K562 (cell line): ENCODE data around the gene ASCL3. TPM values are rescaled to one million over a fixed set of nuclear protein-coding genes. Genes with fewer than 3 reads are reported as not detected.
A peak's percentile ranks its signal among the peaks of the same experiment; 100 is the strongest.

Experiments
- ATF7 ChIP-seq: fragments of 450-650 bp; IDR thresholded peaks from 2 replicates; pipeline ENCODE4 v1.7.1; 2014; ENCODE audit warnings: mild to moderate bottlenecking, moderate library complexity
- FOXP4 ChIP-seq: sonication (generic); formaldehyde crosslinking; IDR thresholded peaks from 2 replicates; pipeline ENCODE4 v1.8.0; 2022; ENCODE audit warnings: mild to moderate bottlenecking, missing genetic modification reagents, borderline replicate concordance
- KDM1A ChIP-seq, 2 experiments: fragments of 450-650 bp; IDR thresholded peaks; 2 replicates each; pipeline ENCODE4 v1.6.1; 2016; ENCODE audit warnings: mild to moderate bottlenecking in 2 of 2
- MYNN ChIP-seq, 2 experiments: sonication (generic); formaldehyde crosslinking in 1 of 2; IDR thresholded peaks; 2 replicates each; pipeline versions ENCODE4 v1.5.0 to v1.6.1; 2016 to 2020; ENCODE audit warnings: antibody characterized with exemption in 1 of 2, missing genetic modification reagents in 1 of 2
- NFIX ChIP-seq: fragments of 250-450 bp; sonication (Bioruptor Pico); IDR thresholded peaks from 2 replicates; pipeline ENCODE4 v1.4.0; 2020; ENCODE audit warnings: low read depth, mild to moderate bottlenecking, moderate library complexity
- NR3C1 ChIP-seq: sonication (generic); formaldehyde crosslinking; IDR thresholded peaks from 2 replicates; pipeline ENCODE4 v1.8.1; 2022; ENCODE audit warnings: missing genetic modification reagents
- PHF21A ChIP-seq: fragments of 450-650 bp; IDR thresholded peaks from 2 replicates; pipeline ENCODE4 v1.6.1; 2017; ENCODE audit warnings: low read depth, borderline replicate concordance
- SMAD4 ChIP-seq: fragments of 250-450 bp; sonication (Bioruptor Pico); conservative IDR thresholded peaks from 2 replicates; pipeline ENCODE4 v1.8.0; 2021; ENCODE audit warnings: inconsistent platforms, mild to moderate bottlenecking, moderate library complexity
- SPI1 ChIP-seq: IDR thresholded peaks from 2 replicates; pipeline ENCODE4 v1.6.1; 2011; ENCODE audit warnings: low read depth, low read length, control low read depth, borderline replicate concordance
- VEZF1 ChIP-seq: fragments of 200-800 bp; sonication (Bioruptor generic); IDR thresholded peaks from 2 replicates; pipeline ENCODE4 v1.6.1; 2017; ENCODE audit warnings: missing genetic modification characterization, missing compliant biosample characterization
- ZBTB40 ChIP-seq, 2 experiments: fragments of 450-650 bp in 1 of 2; sonication (generic) in 1 of 2; formaldehyde crosslinking in 1 of 2; IDR thresholded peaks; 2 replicates each; pipeline versions ENCODE4 v1.7.1 to v1.9.0; 2016 to 2022; ENCODE audit warnings: inconsistent platforms in 1 of 2, mild to moderate bottlenecking in 1 of 2, missing genetic modification reagents in 1 of 2
- ZC3H11A ChIP-seq: IDR thresholded peaks from 2 replicates; pipeline ENCODE4 v1.6.1; 2012; ENCODE audit warnings: low read depth, low read length, improper control_type of control experiment
- ZNF12 ChIP-seq: sonication (generic); formaldehyde crosslinking; IDR thresholded peaks from 2 replicates; pipeline ENCODE4 v1.4.0; 2020; ENCODE audit warnings: mild to moderate bottlenecking, missing genetic modification reagents
- polyA plus RNA-seq, 8 experiments: library from polyadenylated mRNA; depleted of rRNA in 4 of 8; stranded (reverse) in 5 of 8; unstranded in 3 of 8; fragments of >200 nt; fragmentation: Nextera tagmentation in 2 of 8; fragmentation: Illumina TruSeq in 1 of 8; extraction: Ambion mirVana in 2 of 8; extraction: Trizol in 1 of 8; gene quantifications; 2 replicates each; pipeline versions ENCODE4 v1.2.1 to v1.2.3, GENCODE V29; 2011 to 2014; ENCODE audit warnings: inconsistent platforms in 1 of 8, missing spikeins in 1 of 8
- total RNA-seq, 7 experiments: library from RNA; depleted of rRNA in 6 of 7; stranded (reverse); fragments of >200 nt in 6 of 7; fragmentation: Illumina TruSeq in 2 of 7; extraction: Trizol in 2 of 7; gene quantifications; 2 replicates each; pipeline versions ENCODE4 v1.2.1 to v1.2.3, GENCODE V29; 2011 to 2021; ENCODE audit warnings: low replicate concordance in 1 of 7

Gene ASCL3
- total and polyA plus RNA-seq, 9 of the 15 experiments (the other 6 are each of a cell fraction or from before 2014, with no cell fraction given), result not detected

- TF ChIP-seq ZBTB40 (IDR thresholded peaks at IDR 0.05), result peak; percentile 93
- TF ChIP-seq ZBTB40 (CRISPR knock-in tag; IDR thresholded peaks at IDR 0.05), result no peak
- peak; percentile 31; the same call in 1 of the 2 replicates for TF ChIP-seq VEZF1 (CRISPR knock-in tag)
- TF ChIP-seq FOXP4 (CRISPR knock-in tag), result 0 out of 2 replicates have a peak, but pooled peaks have one; percentile 89
- TF ChIP-seq PHF21A, result no peak
- no peak; the same call in 1 of the 2 replicates for TF ChIP-seq NR3C1 (CRISPR knock-in tag)
- TF ChIP-seq KDM1A (IDR thresholded peaks at IDR 0.05), result no peak
- peak; percentile 88 for TF ChIP-seq ATF7
- peak; percentile 89 for TF ChIP-seq SMAD4 (CRISPR knock-in tag)
- peak; percentile 36; the same call in 1 of the 2 replicates for TF ChIP-seq MYNN (IDR thresholded peaks at IDR 0.05)
- TF ChIP-seq MYNN (CRISPR knock-in tag; IDR thresholded peaks at IDR 0.05), result no peak
- no peak for TF ChIP-seq NFIX (CRISPR knock-in tag)
- peak; percentile 78; the same call in 1 of the 2 replicates for TF ChIP-seq ZNF12 (CRISPR knock-in tag)
- TF ChIP-seq SPI1, result peak; percentile 80
- TF ChIP-seq ZC3H11A, result no peak
Measured at GRCh38 chr11:8964324-8965320, 21.8 kb upstream of the ASCL3 start, which contains the start of gene TMEM9B (continued).
